Measurements from ENCODE around the gene LRGUK. TPM values are rescaled to one million over a fixed set of nuclear protein-coding genes. Genes with fewer than 3 reads are reported as not detected.

Gene LRGUK
- total and polyA plus RNA-seq, 2 of the 4 experiments (the other 2 are of a cell fraction), result 0.07 TPM; not detected in 1

DNA sequence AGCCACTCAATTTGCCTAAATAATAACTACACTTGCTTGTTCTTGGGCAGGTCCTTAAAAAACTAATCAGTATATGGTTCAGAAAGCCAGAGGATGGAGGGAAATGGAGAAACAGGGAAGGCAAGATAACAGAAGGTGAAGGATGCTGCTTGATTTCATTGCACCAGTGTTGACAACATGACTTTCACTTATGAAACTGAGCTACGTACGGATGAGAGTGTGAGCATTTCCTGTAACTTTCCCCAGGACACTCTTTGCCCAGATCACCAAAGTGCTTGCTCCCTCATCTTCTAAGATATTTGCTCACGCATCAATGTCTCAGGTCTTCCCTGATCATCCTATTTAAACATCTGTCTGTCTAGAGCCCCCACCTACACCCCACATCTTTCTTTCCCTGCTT lies 152.2 kb downstream of the LRGUK start:
- H3K56ac ChIP-seq (ENCODE audit: extremely low read depth, insufficient read depth, low read length), result no peak overlapping the region
- DNase-seq (no peak), ATAC-seq (ENCODE audit: low read depth) (no peak)
- no peak overlapping the region for H3K4me2 ChIP-seq (ENCODE audit: low read depth, low read length)
- no peak overlapping the region for H3K27ac ChIP-seq (ENCODE audit: insufficient read depth, low read length)
- ChIA-PET POLR2A (ENCODE audit: unreplicated experiment) (no interaction called here), CTCF (interaction anchor here (1.5 kb wide), 1 partner anchor 24 kb away, joined by 3 read pairs; no protein-coding TSS in a partner anchor)
- dilution Hi-C loops (cut with HindIII; ENCODE audit: low sequenced_read_pairs, unreplicated experiment) (no loop called here), intact Hi-C loops (cut with micrococcal nuclease) (no loop called here), in situ Hi-C loops (cut with MboI; ENCODE audit: low sequenced_read_pairs) (no loop called here)
- no peak overlapping the region for H3K4me3 ChIP-seq (ENCODE audit: insufficient read depth, low read depth, low read length)
- no peaks in the 10 kb centered on the region for H3K79me1 ChIP-seq (ENCODE audit: low read depth in 1 of 2, low read length in 2 of 2)
- H3K14ac ChIP-seq (replicated peaks; ENCODE audit: low read depth, low read length), result no peak overlapping the region
- no peak for TF ChIP-seq BHLHE40 (IDR thresholded peaks at IDR 0.05; ENCODE audit: low read depth, low read length)
- no peak for TF ChIP-seq MXI1 (IDR thresholded peaks at IDR 0.05; ENCODE audit: borderline replicate concordance, low read depth, low read length)
- TF ChIP-seq POLR2A (IDR thresholded peaks at IDR 0.05; ENCODE audit: low read depth, low read length), result no peak
- TF ChIP-seq FOS (IDR thresholded peaks at IDR 0.05; ENCODE audit: low read depth, low read length), result no peak
- no peak overlapping the region for H4K91ac ChIP-seq (ENCODE audit: insufficient read depth, low read depth, low read length)
- WGBS, 2 experiments (ENCODE audit: extremely low coverage in 2 of 2, insufficient read length in 1 of 2), result 100% methylated on average over 2 of the region's 3 CpGs; no CpG with 5 or more reads in 1 of the 2 experiments
- no peak overlapping the region for H2BK15ac ChIP-seq (ENCODE audit: low read depth, low read length)
- no peak overlapping the region for H4K5ac ChIP-seq (ENCODE audit: low read depth, low read length)
- H2AK9ac ChIP-seq (replicated peaks; ENCODE audit: low read depth, low read length, poor library complexity), result no peak overlapping the region
- H4K20me1 ChIP-seq (ENCODE audit: insufficient read depth, low read length), result no peaks in the 10 kb centered on the region
- no TSS peak for BruUV-seq (replicated peaks)
- no peak overlapping the region for H3K18ac ChIP-seq (ENCODE audit: low read depth, low read length)
- H3K27me3 ChIP-seq (ENCODE audit: control insufficient read depth, insufficient read depth, low read length), result peaks cover 6% of the 10 kb centered on the region
- no peak overlapping the region for H2AK5ac ChIP-seq (ENCODE audit: low read depth, low read length)
- no peak overlapping the region for H4K8ac ChIP-seq (ENCODE audit: low read depth in 2 of 2, low read length in 2 of 2)
- no peak overlapping the region for H3K23ac ChIP-seq (ENCODE audit: low read depth, low read length)
- H3K4ac ChIP-seq (ENCODE audit: low read depth, low read length), result no peak overlapping the region
- no peak overlapping the region for H2BK20ac ChIP-seq (ENCODE audit: low read depth, low read length)
- no peaks in the 10 kb centered on the region for H3K4me1 ChIP-seq (ENCODE audit: control insufficient read depth, insufficient read depth, low read length)
- no peaks in the 10 kb centered on the region for H3K36me3 ChIP-seq (ENCODE audit: control insufficient read depth, insufficient read depth, low read length)
- no peak overlapping the region for H3K9ac ChIP-seq (ENCODE audit: low read depth, low read length)
- no peaks in the 10 kb centered on the region for H3K9me1 ChIP-seq (ENCODE audit: insufficient read depth, low read length)
- no peak overlapping the region for H2BK5ac ChIP-seq (ENCODE audit: low read depth, low read length, poor library complexity, severe bottlenecking)
- no peaks in the 10 kb centered on the region for H3K9me3 ChIP-seq (ENCODE audit: control insufficient read depth, insufficient read depth, low read length)
- H2AFZ ChIP-seq (replicated peaks; ENCODE audit: low read length, poor library complexity), result no peak overlapping the region
- no peak overlapping the region for H2BK120ac ChIP-seq (ENCODE audit: low read depth, low read length)
